K562 (cell line): ENCODE results near the gene GNAT2. TPM values are rescaled to one million over a fixed set of nuclear protein-coding genes. Genes with fewer than 3 reads are reported as not detected.

ENCODE experiments used
- AFF4 ChIP-seq: sonication (generic); formaldehyde crosslinking; IDR thresholded peaks from 2 replicates; pipeline ENCODE4 v1.8.0; 2023; ENCODE audit warnings: mild to moderate bottlenecking, missing genetic modification reagents
- C11orf30 ChIP-seq: fragments of 450-650 bp; IDR thresholded peaks from 2 replicates; pipeline ENCODE4 v1.6.1; 2016; ENCODE audit warnings: low read depth, mild to moderate bottlenecking
- CREB5 ChIP-seq: fragments of 250-450 bp; sonication (Bioruptor Pico); IDR thresholded peaks from 2 replicates; pipeline ENCODE4 v1.5.0; 2020; ENCODE audit warnings: mild to moderate bottlenecking
- CTCF ChIP-seq, 3 experiments: IDR thresholded peaks in 2 of 3; conservative IDR thresholded peaks in 1 of 3; 2 replicates each; pipeline ENCODE4 v1.5.1; 2011 to 2012; ENCODE audit warnings: low read length in 3 of 3, mild to moderate bottlenecking in 3 of 3, control low read depth in 2 of 3, improper control_type of control experiment in 1 of 3, inconsistent platforms in 1 of 3, low read depth in 1 of 3, mixed read lengths in 1 of 3, moderate library complexity in 1 of 3; ENCODE audit not compliant: insufficient read depth in 2 of 3
- ELK3 ChIP-seq: fragments of 450-650 bp; formaldehyde crosslinking; IDR thresholded peaks from 2 replicates; pipeline ENCODE4 v1.4.0; 2020; ENCODE audit warnings: mild to moderate bottlenecking
- GATAD2A ChIP-seq: fragments of 450-650 bp; IDR thresholded peaks from 2 replicates; pipeline ENCODE4 v1.6.1; 2017
- KHSRP ChIP-seq: fragments of 450-650 bp; IDR thresholded peaks from 2 replicates; pipeline ENCODE4 v1.6.1; 2017
- MEF2D ChIP-seq: conservative IDR thresholded peaks from 2 replicates; pipeline ENCODE4 v1.6.1; 2016; ENCODE audit warnings: low read depth, missing genetic modification characterization, missing compliant biosample characterization
- MNT ChIP-seq, 2 experiments: fragments of 450-650 bp; conservative IDR thresholded peaks; 2 replicates each; pipeline ENCODE4 v1.6.1; 2017; ENCODE audit warnings: mild to moderate bottlenecking in 2 of 2, moderate library complexity in 2 of 2
- NFRKB ChIP-seq: fragments of 450-650 bp; IDR thresholded peaks from 2 replicates; pipeline ENCODE4 v1.6.1; 2016; ENCODE audit warnings: low read depth
- NKRF ChIP-seq: fragments of 450-650 bp; IDR thresholded peaks from 2 replicates; pipeline ENCODE4 v1.6.1; 2016; ENCODE audit warnings: borderline replicate concordance
- SMAD1 ChIP-seq: fragments of 150-350 bp; IDR thresholded peaks from 2 replicates; pipeline ENCODE4 v1.6.1; 2014; ENCODE audit warnings: low read length, low read depth; ENCODE audit not compliant: partially characterized antibody
- XRCC5 ChIP-seq: fragments of 200-400 bp; formaldehyde crosslinking; IDR thresholded peaks from 2 replicates; pipeline ENCODE4 v1.6.1; 2017; ENCODE audit warnings: low read depth, mild to moderate bottlenecking, low read length
- ZBTB9 ChIP-seq: fragments of 450-650 bp; formaldehyde crosslinking; IDR thresholded peaks from 2 replicates; pipeline ENCODE4 v1.4.0; 2020; ENCODE audit warnings: mild to moderate bottlenecking, moderate library complexity
- polyA plus RNA-seq, 8 experiments: library from polyadenylated mRNA; depleted of rRNA in 4 of 8; stranded (reverse) in 5 of 8; unstranded in 3 of 8; fragments of >200 nt; fragmentation: Nextera tagmentation in 2 of 8; fragmentation: Illumina TruSeq in 1 of 8; extraction: Ambion mirVana in 2 of 8; extraction: Trizol in 1 of 8; gene quantifications; 2 replicates each; pipeline versions ENCODE4 v1.2.1 to v1.2.3, GENCODE V29; 2011 to 2014; ENCODE audit warnings: inconsistent platforms in 1 of 8, missing spikeins in 1 of 8
- total RNA-seq, 7 experiments: library from RNA; depleted of rRNA in 6 of 7; stranded (reverse); fragments of >200 nt in 6 of 7; fragmentation: Illumina TruSeq in 2 of 7; extraction: Trizol in 2 of 7; gene quantifications; 2 replicates each; pipeline versions ENCODE4 v1.2.1 to v1.2.3, GENCODE V29; 2011 to 2021; ENCODE audit warnings: low replicate concordance in 1 of 7

Gene GNAT2
- total and polyA plus RNA-seq, 9 of the 15 experiments (the other 6 are each of a cell fraction or from before 2014, with no cell fraction given) = 0.06 to 0.52 (median 0.24) TPM; not detected in 1

- TF ChIP-seq SMAD1 = no peak
- TF ChIP-seq ELK3 (CRISPR knock-in tag) = no peak
- TF ChIP-seq CTCF (IDR thresholded peaks at IDR 0.05 in 2 of 3, conservative IDR thresholded peaks at IDR 0.05 in 1 of 3; ENCODE audit: insufficient read depth in 2 of 3, low read depth in 1 of 3, low read length in 3 of 3) = peak; percentile 91 to 99 (median 92)
- TF ChIP-seq KHSRP = no peak
- no peak for TF ChIP-seq AFF4
- no peak for TF ChIP-seq NKRF
- TF ChIP-seq CREB5 (CRISPR knock-in tag) = no peak
- no peak for TF ChIP-seq GATAD2A
- TF ChIP-seq NFRKB = no peak
- 0 out of 2 replicates have a peak, but pooled peaks have one; percentile 31 for TF ChIP-seq MEF2D (tag)
- TF ChIP-seq C11orf30 = no peak
- peak; percentile 87; the same call in 1 of the 2 replicates for TF ChIP-seq ZBTB9
- TF ChIP-seq XRCC5 = 0 out of 2 replicates have a peak, but pooled peaks have one; percentile 82
- no peak for TF ChIP-seq MNT (conservative IDR thresholded peaks at IDR 0.05)
These were observed 21.0 kb upstream of the GNAT2 start (continued) for GRCh38 chr1:109640285-109640865.
